WI38 (cell line): ENCODE results near the gene IGF2BP2.

Experiments
- H3K4me3 ChIP-seq: 2 replicates; pipeline ENCODE4 v1.5.1; 2011; ENCODE audit warnings: low read depth, mild to moderate bottlenecking, control low read depth, low read length
- CTCF ChIP-seq: IDR thresholded peaks from 2 replicates; pipeline ENCODE4 v1.5.1; 2012; ENCODE audit warnings: low read depth, mild to moderate bottlenecking, control low read depth, low read length

IGF2BP2 gene

DNA sequence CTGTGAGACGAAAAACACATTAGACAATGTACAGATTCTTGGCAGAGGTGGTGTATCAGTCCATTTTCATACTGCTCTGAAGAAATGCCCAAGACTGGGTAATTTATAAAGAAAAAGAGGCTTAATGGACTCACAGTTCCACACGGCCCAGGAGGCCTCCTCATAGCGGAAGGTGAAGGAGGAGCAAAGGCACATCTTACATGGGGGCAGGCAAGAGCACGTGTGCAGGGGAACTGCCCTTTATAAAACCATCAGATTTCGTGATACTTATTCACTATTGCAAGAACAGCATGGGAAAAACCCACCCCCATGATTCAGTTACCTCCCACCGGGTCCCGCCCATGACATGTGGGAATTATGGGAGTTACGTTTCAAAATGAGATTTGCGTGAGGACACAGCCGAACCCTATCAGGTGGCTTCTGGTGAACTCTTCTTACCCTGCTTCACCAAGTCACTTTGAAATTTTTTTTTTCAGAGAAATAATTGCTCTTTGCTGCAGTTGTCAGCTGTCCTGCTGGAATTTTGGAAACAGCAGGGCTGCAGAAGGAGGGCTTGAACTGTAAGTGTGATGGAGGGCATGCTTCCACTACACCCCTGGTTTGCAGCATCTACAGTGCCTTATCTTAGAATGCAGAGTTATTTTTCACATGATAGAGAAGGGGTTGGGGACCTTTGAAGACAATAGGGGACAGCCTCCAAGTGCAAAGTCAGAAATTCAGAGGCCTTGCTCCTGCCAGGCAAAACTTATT, 2.9 kb upstream of the IGF2BP2 start:
- no peak for TF ChIP-seq CTCF
- H3K4me3 ChIP-seq: no peak overlapping the region

DNA sequence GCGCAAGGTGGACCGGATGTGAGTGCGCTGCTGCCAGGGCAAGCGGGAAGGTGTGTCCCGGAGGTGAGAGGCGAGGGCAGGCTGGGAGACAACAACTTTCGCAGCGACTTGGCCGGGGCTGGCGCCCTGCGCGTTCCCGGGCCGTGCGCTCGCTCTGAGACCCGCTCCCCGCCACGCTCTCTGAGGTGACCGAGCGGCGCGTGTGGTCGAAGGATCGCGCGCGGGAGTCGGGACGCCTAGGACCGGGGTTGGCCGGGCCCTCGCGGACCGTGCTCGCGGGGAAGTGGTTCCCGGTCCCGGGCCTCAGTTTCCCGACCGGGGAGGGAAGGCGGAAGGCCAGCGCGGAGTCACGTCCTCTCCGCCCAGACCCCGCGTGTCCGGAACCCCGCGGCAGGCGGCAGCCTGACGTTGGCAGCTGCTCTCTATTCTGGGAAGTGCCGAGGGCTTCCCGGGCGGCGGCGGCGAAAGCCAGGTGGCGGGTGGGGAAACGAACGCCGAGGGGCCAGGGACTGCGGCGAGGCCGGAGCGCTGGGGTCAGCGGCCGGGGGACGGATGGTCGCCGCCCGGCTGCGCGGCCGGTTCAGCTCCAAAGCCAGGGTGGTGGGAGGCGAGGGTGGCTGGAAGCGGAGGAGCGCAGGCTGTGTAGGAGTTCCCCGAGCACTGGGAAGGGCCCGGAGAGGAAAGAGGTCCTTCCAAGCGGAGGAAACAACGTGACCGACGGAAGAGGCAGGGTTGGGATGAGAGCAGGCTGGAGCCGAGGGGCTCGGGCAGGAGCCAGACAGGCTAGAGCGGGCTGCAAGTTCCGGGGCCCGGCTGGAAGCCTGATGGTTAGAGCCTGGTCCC, 1.0 kb upstream of the IGF2BP2 start:
- no peak for TF ChIP-seq CTCF
- peak overlapping the region; percentile 79 for H3K4me3 ChIP-seq

DNA sequence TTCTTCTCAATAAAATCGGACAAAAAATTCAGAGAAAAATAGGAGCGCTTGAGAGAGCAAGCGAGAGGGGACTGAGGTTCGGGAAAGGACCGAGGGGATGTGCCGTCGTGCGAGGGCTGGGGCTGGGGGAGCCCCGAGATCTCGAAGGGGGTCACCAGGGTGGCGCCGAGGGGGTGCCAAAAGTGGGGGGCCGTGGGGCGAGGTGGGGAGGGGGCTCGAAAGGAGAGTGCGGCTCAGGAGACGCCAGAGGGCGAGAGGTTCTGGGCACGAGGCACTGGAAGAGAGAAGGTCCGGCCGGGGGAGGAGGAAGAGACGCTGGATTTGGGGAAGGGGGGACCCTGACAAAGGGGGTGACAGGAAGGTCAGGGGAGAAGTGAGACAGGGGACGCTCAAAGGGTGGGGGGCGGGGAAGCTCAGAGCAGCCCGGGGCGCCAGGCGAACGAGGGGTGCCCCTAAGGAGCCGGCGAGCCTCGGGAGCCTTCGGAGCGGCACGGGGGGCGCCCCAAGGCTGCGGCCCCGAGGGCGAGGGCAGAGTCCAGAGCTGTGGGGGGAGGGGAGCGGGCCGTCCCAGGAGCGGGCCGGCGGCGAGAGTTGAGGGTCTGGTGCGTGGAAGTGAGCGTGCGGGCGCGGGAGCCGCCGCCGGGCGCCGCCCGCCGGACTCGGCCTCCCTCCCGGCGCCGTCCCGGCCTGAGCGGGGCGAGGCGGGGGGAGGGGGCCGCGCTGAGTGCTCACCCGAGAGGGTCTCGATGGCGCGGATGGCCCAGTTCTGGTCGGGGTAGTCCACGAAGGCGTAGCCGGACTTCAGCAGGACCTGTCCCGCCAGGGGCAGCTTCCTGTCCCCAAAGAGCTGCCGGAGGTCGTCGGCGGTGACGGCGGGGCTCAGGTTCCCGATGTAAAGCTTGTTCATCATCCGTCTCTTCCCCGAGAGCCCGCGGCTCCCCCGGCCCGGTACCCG, 514 bp downstream of the IGF2BP2 start:
- peak overlapping the region; percentile 90 for H3K4me3 ChIP-seq
- no peak for TF ChIP-seq CTCF

DNA sequence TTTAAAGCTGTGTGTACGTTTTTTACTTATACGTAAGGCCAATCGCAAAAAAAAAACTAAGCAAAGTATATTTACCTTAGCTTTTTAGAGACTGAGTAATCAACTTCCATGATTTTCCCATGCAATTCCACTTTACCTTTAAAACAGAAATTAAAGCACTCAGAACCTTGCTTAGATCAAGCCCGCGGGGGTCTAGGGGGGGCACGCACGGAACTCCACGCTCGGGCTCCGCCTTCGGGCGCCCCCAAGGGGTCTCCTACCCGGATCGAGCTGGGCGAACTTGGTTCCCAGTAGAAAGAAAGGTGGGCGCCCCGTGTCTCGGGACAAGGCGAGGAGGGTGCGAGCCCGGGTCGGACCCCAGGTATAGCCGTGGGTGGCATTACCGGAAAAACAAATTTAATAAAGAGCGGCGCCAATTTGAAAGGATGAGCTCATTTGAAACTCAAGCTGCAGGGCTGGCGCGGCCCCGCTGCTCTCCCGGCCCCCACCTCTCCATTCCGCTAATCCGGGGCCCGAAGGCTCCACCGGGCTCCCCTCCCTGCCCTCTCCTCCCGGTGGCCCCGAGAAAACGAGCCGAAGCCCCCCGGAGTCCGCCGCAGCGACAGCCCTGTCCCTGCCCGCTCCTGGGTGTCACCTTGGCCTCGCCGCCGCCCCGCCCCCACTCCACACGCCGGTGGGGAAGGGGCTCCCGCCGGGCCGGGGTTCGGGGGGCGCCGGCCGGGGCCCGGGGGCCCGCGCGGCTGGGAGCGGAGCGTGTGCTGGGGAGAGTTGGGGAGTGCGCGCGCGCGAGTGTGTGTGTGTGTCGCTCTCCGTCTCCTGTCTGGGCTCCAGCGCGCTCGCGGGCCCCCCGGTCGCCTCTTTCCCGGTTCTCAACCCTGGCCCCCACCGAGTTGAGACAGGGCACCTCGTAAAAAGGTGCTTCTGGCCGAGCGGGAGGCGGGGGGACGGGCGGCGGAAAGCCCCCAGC, 1.5 kb downstream of the IGF2BP2 start:
- peak overlapping the region; percentile 90 for H3K4me3 ChIP-seq
- no peak for TF ChIP-seq CTCF

- H3K4me3 ChIP-seq: peak overlapping the region; percentile 90
- TF ChIP-seq CTCF: no peak
Measured at GRCh38 chr3:185822221-185823000, 2.4 kb downstream of the IGF2BP2 start.
